IMR-90 (cell line): ENCODE data around the gene FLT3.
"Not testable (repeated sequence)": the region's sequence is repeated elsewhere in the genome, so short reads cannot be mapped to it uniquely, and the experiment has no call there.

Experiments
- BHLHE40 ChIP-seq: fragments of 150-350 bp; IDR thresholded peaks from 2 replicates; pipeline ENCODE4 v1.6.1; 2016; ENCODE audit warnings: mild to moderate bottlenecking, low read depth, low read length
- CEBPB ChIP-seq: IDR thresholded peaks from 2 replicates; pipeline ENCODE4 v1.6.1; 2012; ENCODE audit warnings: low read depth, low read length, improper control_type of control experiment
- ELK1 ChIP-seq: fragments of 150-350 bp; IDR thresholded peaks from 2 replicates; pipeline ENCODE4 v1.6.1; 2016; ENCODE audit warnings: low read depth, mild to moderate bottlenecking, low read length, moderate library complexity, borderline replicate concordance
- FOS ChIP-seq: fragments of 150-350 bp; IDR thresholded peaks from 2 replicates; pipeline ENCODE4 v1.6.1; 2016; ENCODE audit warnings: low read depth, low read length
- MAFK ChIP-seq: IDR thresholded peaks from 2 replicates; pipeline ENCODE4 v1.6.1; 2012; ENCODE audit warnings: low read depth, low read length, improper control_type of control experiment
- MAZ ChIP-seq: IDR thresholded peaks from 2 replicates; pipeline ENCODE4 v1.6.1; 2012; ENCODE audit warnings: low read depth, mild to moderate bottlenecking, low read length, improper control_type of control experiment, moderate library complexity, borderline replicate concordance
- MXI1 ChIP-seq: IDR thresholded peaks from 2 replicates; pipeline ENCODE4 v1.6.1; 2012; ENCODE audit warnings: low read depth, mild to moderate bottlenecking, low read length, moderate library complexity, borderline replicate concordance
- NFE2L2 ChIP-seq: fragments of 150-350 bp; IDR thresholded peaks from 2 replicates; pipeline ENCODE4 v1.6.1; 2016; ENCODE audit warnings: low read depth, mild to moderate bottlenecking, low read length
- POLR2A ChIP-seq: IDR thresholded peaks from 2 replicates; pipeline ENCODE4 v1.6.1; 2012; ENCODE audit warnings: mild to moderate bottlenecking, low read depth, low read length
- RAD21 ChIP-seq: IDR thresholded peaks from 2 replicates; pipeline ENCODE4 v1.6.1; 2012; ENCODE audit warnings: low read length, improper control_type of control experiment
- RFX5 ChIP-seq: IDR thresholded peaks from 2 replicates; pipeline ENCODE4 v1.8.0; 2012; ENCODE audit warnings: low read depth, mild to moderate bottlenecking, low read length, moderate library complexity
- USF2 ChIP-seq: fragments of 150-350 bp; IDR thresholded peaks from 2 replicates; pipeline ENCODE4 v1.6.1; 2017; ENCODE audit warnings: mild to moderate bottlenecking, antibody characterized with exemption, low read length, low read depth
- TF ChIP-seq, protein P1 (sequence below): conservative IDR thresholded peaks from 2 replicates; pipeline ENCODE4 v1.5.1; 2012; ENCODE audit warnings: mild to moderate bottlenecking, low read depth, low read length, improper control_type of control experiment

DNA sequence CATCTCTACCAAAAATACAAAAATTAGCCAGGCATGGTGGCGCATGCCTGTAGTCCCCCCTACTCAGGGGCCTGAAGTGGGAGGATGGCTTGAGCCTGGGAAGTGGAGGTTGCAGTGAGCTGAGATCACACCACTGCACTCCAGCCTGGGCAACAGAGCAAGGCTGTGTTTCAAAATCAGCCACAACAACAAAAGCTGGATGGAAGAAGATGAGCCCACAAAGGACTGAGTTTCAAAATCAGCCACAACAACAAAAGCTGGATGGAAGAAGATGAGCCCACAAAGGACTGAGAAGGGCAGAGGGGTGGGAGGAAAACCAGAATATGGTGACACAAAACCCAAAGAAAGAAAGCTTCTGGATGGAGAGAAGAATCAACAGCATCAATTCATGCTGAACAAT is 67.9 kb downstream of the FLT3 start:
- TF ChIP-seq, protein P1, sequence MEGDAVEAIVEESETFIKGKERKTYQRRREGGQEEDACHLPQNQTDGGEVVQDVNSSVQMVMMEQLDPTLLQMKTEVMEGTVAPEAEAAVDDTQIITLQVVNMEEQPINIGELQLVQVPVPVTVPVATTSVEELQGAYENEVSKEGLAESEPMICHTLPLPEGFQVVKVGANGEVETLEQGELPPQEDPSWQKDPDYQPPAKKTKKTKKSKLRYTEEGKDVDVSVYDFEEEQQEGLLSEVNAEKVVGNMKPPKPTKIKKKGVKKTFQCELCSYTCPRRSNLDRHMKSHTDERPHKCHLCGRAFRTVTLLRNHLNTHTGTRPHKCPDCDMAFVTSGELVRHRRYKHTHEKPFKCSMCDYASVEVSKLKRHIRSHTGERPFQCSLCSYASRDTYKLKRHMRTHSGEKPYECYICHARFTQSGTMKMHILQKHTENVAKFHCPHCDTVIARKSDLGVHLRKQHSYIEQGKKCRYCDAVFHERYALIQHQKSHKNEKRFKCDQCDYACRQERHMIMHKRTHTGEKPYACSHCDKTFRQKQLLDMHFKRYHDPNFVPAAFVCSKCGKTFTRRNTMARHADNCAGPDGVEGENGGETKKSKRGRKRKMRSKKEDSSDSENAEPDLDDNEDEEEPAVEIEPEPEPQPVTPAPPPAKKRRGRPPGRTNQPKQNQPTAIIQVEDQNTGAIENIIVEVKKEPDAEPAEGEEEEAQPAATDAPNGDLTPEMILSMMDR: not testable (repeated sequence)
- not testable (repeated sequence) for TF ChIP-seq POLR2A, RAD21, FOS, BHLHE40, ELK1, NFE2L2, RFX5, MAFK, MXI1, CEBPB, USF2, MAZ
